Measurements from ENCODE around the gene ZNF548.

The ZNF548 gene

DNA sequence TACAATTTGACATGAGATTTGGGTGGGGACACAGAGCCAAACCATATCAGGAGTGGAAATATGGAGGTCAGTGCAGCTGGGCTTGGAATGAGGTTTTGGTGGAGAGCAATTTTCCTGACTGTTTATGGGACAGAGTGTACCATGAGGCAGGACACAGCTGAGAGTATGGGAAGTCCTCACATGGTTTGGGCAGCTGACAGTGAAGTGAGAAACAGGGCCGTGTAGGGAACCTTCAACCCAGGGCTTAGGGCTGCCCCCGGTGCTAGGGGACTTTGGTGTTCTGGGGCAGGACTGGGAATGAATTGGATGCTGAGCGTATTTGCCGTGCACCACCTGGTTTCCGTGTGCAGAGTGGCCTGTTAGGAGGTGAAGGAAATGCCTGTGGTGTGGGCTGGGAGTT is 6.1 kb downstream of the ZNF548 start:
- no peak for DNase-seq (ENCODE audit: extremely low read depth, low read depth)
- no peak overlapping the region for H3K4me3 ChIP-seq (replicated peaks; ENCODE audit: low read depth, low read length)
- TF ChIP-seq, protein P1, sequence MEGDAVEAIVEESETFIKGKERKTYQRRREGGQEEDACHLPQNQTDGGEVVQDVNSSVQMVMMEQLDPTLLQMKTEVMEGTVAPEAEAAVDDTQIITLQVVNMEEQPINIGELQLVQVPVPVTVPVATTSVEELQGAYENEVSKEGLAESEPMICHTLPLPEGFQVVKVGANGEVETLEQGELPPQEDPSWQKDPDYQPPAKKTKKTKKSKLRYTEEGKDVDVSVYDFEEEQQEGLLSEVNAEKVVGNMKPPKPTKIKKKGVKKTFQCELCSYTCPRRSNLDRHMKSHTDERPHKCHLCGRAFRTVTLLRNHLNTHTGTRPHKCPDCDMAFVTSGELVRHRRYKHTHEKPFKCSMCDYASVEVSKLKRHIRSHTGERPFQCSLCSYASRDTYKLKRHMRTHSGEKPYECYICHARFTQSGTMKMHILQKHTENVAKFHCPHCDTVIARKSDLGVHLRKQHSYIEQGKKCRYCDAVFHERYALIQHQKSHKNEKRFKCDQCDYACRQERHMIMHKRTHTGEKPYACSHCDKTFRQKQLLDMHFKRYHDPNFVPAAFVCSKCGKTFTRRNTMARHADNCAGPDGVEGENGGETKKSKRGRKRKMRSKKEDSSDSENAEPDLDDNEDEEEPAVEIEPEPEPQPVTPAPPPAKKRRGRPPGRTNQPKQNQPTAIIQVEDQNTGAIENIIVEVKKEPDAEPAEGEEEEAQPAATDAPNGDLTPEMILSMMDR (IDR thresholded peaks at IDR 0.05; ENCODE audit: low read depth, low read length, missing control alignments): no peak

DNA sequence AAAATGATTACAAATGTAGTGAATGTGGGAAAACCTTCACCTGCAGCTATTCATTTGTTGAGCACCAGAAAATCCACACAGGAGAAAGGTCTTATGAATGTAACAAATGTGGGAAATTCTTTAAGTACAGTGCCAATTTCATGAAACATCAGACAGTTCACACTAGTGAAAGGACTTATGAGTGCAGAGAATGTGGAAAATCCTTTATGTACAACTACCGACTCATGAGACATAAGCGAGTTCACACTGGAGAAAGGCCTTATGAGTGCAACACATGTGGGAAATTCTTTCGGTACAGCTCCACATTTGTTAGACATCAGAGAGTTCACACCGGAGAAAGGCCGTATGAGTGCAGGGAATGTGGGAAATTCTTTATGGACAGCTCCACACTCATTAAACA is 9.2 kb downstream of the ZNF548 start:
- H3K4me3 ChIP-seq (replicated peaks; ENCODE audit: low read depth, low read length): no peak overlapping the region
- DNase-seq (ENCODE audit: extremely low read depth, low read depth): no peak
- TF ChIP-seq, protein P1 (IDR thresholded peaks at IDR 0.05; ENCODE audit: low read depth, low read length, missing control alignments): no peak

DNA sequence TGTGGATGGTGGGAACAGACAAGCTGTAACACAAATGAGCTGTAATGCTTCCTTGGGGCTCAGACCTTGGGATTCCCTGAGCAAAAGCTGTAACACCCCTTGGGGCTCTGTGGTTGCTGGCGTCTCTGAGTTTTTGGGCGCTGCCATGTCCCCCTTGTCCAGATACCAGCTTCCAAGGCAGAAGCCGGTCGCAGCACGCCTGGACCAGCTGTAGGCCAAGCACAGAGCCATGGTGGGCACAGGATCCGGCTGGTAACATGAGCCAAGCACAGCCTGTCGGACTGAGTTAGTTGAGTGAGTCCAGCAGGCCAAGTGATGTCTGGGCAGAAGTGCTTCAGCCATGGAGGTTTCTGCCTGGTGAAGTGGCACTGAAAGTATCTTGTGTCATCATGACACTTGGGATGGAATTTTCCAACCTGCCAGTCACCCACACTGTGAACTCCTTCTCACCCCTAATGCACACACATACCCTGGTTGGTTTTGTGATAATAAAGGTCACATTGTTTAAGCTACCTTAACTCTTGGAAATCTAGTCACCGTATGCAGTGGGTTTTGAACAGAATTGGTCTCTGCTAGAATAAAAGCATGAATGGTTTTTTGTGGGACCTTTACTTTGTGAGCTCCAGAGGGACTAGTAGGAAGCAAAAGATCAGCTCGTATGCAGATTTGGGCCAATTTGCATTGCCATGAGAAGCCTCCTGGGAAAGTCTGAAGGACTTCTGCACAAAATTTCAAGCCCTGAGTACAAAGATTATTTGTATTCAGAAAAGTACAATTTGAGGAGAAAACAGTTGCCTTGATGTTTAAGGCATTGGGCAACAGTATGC is 14.3 kb downstream of the ZNF548 start:
- TF ChIP-seq, protein P1 (IDR thresholded peaks at IDR 0.05; ENCODE audit: low read depth, low read length, missing control alignments): no peak
- no peak for DNase-seq (ENCODE audit: extremely low read depth, low read depth)
- H3K4me3 ChIP-seq (replicated peaks; ENCODE audit: low read depth, low read length): no peak overlapping the region

DNA sequence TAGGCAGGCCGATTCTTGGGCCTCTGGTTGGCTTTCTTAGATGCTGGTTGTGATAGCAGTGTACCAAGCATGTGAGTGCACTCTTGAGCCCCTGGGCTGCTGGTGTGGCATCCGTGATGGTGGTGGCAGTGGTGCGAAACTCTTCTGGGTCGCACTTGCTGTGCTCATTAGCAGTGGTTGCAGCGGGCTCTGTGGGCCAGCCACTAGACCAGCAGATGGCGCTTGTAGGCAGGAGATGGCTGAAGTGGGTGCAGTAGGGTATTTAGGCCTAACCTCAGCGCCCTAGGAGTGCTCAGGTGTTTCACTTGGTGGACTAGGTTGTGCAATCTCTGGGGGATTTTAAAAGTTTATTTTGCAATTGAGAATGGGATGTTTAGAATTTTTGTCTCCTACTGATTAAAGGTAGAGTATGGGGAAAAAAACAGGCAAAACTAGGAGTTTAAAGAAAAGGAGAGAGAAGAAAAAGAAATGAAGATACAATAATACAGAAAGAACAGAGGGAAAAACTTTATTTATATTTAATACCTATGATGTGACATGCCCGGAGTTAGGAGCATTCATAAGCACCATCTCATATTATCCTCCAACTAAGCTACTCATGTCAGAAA is 17.0 kb downstream of the ZNF548 start:
- DNase-seq (ENCODE audit: extremely low read depth, low read depth): no peak
- H3K4me3 ChIP-seq (replicated peaks; ENCODE audit: low read depth, low read length): no peak overlapping the region
- TF ChIP-seq, protein P1 (IDR thresholded peaks at IDR 0.05; ENCODE audit: low read depth, low read length, missing control alignments): peak; percentile 73

DNA sequence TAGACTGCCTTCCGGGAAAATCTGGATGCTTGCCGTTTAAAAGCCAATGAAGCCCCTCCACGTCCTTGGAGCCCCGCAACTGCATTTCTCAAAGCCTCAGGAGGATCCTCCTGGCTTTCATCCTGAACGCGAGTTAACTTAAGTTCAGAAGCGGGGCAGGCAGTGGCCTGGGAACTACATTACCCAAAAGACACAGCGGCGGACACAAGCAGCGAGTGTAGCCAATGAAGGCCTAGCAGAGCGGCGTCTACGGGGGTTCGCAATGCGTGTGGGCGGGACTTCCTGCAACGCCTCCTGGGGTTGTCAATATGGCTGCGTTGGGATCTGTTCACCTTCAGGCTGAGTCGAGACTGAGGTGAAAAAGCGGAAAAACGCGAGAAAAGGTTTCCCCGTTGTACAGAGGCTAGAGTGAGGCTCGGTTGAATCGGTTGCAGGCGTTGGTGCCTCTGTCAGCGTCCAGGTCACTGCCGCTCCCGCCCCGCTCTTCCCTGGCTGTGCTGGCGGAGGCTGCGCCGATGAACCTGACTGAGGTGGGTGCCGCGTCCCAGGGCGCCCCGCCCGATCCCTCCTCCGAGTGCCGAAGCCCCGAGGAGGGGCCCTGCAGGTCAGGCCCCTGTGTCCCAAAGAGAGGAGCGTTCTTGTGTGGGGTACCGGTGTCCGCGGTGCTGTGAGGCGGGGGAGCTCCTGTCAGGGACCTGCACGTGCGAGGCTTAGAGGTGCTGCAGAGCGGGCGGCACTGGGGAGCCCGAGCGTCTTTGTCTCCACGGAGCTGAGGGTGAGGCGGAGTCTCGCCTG is 21.4 kb downstream of the ZNF548 start, which contains the start of gene ZNF17:
Gene ZNF17 (plus strand): TSS at position 285 of the 795 bp plus-strand sequence. CDS start 2,455 bp downstream, outside the sequence.
- H3K4me3 ChIP-seq (replicated peaks; ENCODE audit: low read depth, low read length): peak within 1 kb of the TSS; percentile 80
- TF ChIP-seq, protein P1 (IDR thresholded peaks at IDR 0.05; ENCODE audit: low read depth, low read length, missing control alignments): no peak
- DNase-seq (ENCODE audit: extremely low read depth, low read depth): peak; percentile 85

DNA sequence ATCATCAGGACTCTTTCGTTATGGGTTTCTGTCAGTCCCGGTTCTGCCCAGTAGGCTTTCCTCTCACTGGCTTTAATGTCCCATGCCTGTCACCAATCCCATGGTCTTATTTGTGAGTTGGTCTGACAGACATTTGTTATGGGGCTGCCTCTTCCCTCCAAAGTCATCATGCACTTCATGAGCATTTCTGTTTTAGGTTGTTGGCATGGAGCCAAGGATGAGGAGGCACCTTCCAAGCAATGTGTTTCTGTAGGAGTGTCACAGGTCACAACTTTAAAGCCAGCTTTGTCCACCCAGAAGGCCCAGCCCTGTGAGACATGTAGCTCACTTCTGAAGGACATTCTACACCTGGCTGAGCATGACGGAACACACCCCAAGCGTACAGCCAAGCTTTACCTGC is 29.8 kb downstream of the ZNF548 start:
- no peak for DNase-seq (ENCODE audit: extremely low read depth, low read depth)
- no peak overlapping the region for H3K4me3 ChIP-seq (replicated peaks; ENCODE audit: low read depth, low read length)
- TF ChIP-seq, protein P1 (IDR thresholded peaks at IDR 0.05; ENCODE audit: low read depth, low read length, missing control alignments): no peak

All from HFF-Myc (cell line).